Fibroblast of lung (primary cell): Measurements from ENCODE around the gene IL1RN. TPM values are rescaled to one million over a fixed set of nuclear protein-coding genes. Genes with fewer than 3 reads are reported as not detected.

ENCODE experiments used
- DNase-seq, 2 donors: peaks; one replicate each; pipeline versions ENCODE4 v3.0.0 to v3.0.0-alpha.2; 2010; ENCODE audit warnings: low read depth in 2 of 2
- H2AFZ ChIP-seq: 2 replicates; pipeline ENCODE4 v1.5.1; 2012; ENCODE audit warnings: low read length, control low read depth, inconsistent platforms
- H3K27ac ChIP-seq: 2 replicates; pipeline ENCODE4 v1.5.1; 2011; ENCODE audit warnings: low read length, control low read depth; ENCODE audit not compliant: insufficient read depth
- H3K27me3 ChIP-seq: 2 replicates; pipeline ENCODE4 v1.5.1; 2011; ENCODE audit warnings: mild to moderate bottlenecking, low read length; ENCODE audit not compliant: control insufficient read depth, insufficient read depth
- H3K36me3 ChIP-seq: 2 replicates; pipeline ENCODE4 v1.5.1; 2011; ENCODE audit warnings: low read length; ENCODE audit not compliant: control insufficient read depth, insufficient read depth
- H3K4me1 ChIP-seq: 2 replicates; pipeline ENCODE4 v1.5.1; 2011; ENCODE audit warnings: low read length; ENCODE audit not compliant: control insufficient read depth, insufficient read depth; ENCODE audit errors: extremely low read depth
- H3K4me2 ChIP-seq: 2 replicates; pipeline ENCODE4 v1.5.1; 2011; ENCODE audit warnings: low read length, control low read depth; ENCODE audit not compliant: insufficient read depth; ENCODE audit errors: extremely low read depth
- H3K4me3 ChIP-seq, 4 experiments: fragments of 200-600 bp in 1 of 4; sonication (generic) in 1 of 4; replicated peaks in 1 of 4; 2 replicates each; pipeline ENCODE4 v1.5.1; 2011 to 2016; ENCODE audit warnings: low read length in 4 of 4, low read depth in 3 of 4, mild to moderate bottlenecking in 3 of 4, control low read depth in 2 of 4, inconsistent platforms in 1 of 4, mixed read lengths in 1 of 4; ENCODE audit not compliant: insufficient read depth in 1 of 4; ENCODE audit errors: control extremely low read depth in 1 of 4
- H3K79me2 ChIP-seq: 2 replicates; pipeline ENCODE4 v1.5.1; 2012; ENCODE audit warnings: mild to moderate bottlenecking, low read length, inconsistent platforms; ENCODE audit not compliant: control insufficient read depth, insufficient read depth
- H3K9ac ChIP-seq: 2 replicates; pipeline ENCODE4 v1.5.1; 2011; ENCODE audit warnings: mild to moderate bottlenecking, low read length, control low read depth; ENCODE audit not compliant: insufficient read depth
- H3K9me3 ChIP-seq: 2 replicates; pipeline ENCODE4 v1.5.1; 2012; ENCODE audit warnings: low read depth, low read length; ENCODE audit not compliant: control insufficient read depth, insufficient read depth
- H4K20me1 ChIP-seq: 2 replicates; pipeline ENCODE4 v1.5.1; 2011; ENCODE audit warnings: low read length; ENCODE audit not compliant: control insufficient read depth, insufficient read depth; ENCODE audit errors: extremely low read depth
- EZH2 ChIP-seq: IDR thresholded peaks from 2 replicates; pipeline ENCODE4 v1.5.1; 2012; ENCODE audit warnings: low read length, control low read depth, mild to moderate bottlenecking; ENCODE audit errors: missing control alignments
- polyA plus RNA-seq, 2 donors: library from polyadenylated mRNA; depleted of rRNA in 1 of 2; stranded (reverse) in 1 of 2; unstranded in 1 of 2; fragments of >200 nt; gene quantifications; 2 replicates each; pipeline ENCODE4 v1.2.1, GENCODE V29; 2011 to 2012; ENCODE audit warnings: missing spikeins in 1 of 2
- total RNA-seq: library from RNA; depleted of rRNA; stranded (reverse); fragments of >200 nt; gene quantifications from 2 replicates; pipeline ENCODE4 v1.2.1, GENCODE V29; 2014
- TF ChIP-seq, protein P1 (sequence below), 2 donors: IDR thresholded peaks in 1 of 2; conservative IDR thresholded peaks in 1 of 2; 1 replicate in 1 of 2; 2 replicates in 1 of 2; pipeline ENCODE4 v1.5.1; 2011 to 2012; ENCODE audit warnings: low read length in 2 of 2, control low read depth in 1 of 2, inconsistent platforms in 1 of 2, low read depth in 1 of 2, mild to moderate bottlenecking in 1 of 2

The IL1RN gene
- total and polyA plus RNA-seq, 2 donors (not counting 1 experiment from before 2014, with no cell fraction given) = 0.06 TPM; not detected in 1

DNA sequence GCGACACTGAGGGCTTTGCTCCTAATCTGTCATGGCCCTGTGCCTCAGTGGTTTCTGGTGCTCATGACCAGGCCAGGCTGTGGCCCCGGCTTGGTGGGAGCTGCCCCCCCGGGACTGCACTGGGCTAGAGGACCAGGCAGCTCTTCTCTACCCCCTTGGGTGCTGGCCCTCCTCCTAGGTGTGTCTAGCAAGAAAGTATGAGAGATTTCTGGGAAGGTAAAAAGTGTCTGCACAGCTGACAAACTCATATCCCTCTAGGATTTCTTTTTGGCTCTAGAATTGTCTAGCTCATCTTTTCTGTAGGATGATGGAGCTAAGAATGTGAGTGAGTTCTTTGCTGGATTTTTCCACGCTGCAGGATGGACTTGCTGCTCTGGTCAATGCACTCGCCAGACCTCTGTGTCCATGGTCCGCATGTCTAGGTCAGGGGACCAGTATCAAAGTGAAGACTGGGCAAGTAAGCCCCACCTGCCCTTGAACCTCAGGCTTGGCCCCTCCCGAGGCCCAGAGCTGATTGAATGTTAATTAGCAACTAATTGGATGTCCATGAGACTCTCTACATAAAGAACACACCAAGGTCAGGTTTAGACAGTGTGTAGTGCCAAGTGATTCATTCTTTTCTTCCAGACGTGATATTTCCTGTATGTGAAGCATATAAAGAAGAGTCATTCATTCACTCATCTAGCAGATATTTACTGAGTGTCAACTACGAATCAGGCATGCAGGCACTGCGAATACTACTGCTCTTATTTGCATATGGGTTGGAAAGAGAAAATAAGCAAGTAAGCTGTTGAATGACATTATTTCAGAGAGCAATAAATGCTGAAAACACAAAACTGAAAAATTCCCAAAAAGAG, 30.7 kb downstream of the IL1RN start:
- peak overlapping the region; percentile 6 to 63 (median 32) for H3K4me3 ChIP-seq
- H2AFZ ChIP-seq = peak overlapping the region; percentile 72

DNA sequence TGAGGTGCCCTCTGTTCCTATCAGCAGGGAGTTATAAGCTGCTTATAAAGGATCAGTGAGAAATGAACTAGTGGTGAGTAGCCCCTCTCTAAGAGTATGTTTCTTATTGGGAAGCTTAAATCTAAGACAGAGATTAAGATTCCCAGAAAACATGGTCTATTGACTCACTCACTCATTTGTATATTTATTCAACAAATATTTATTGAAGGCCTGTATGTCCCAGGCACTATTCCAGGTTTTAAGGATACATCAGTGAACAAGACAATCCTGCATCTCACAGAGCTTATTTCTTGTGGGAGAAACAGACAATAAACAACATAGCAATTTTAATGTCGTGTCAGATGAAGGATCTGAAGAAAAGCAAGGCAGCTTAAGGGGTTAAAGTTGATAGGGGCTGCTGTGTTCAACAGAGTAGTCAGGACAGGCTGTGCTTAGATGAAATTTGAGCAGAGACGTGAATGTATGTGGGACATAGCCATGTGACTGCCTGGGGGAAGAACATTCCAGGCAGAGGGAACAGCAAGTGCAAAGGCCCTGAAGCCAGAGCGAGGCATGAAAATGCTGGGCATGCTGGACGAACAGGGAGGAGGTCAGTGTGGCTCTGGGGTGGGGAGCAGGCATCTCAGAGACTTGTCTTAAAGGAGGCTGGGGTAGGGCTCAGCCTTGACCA, 31.6 kb downstream of the IL1RN start:
- Histone ChIP-seq H4K20me1 (no peaks in the 10 kb centered on the region), H3K27me3 (no peaks in the 10 kb centered on the region), H3K4me1 (peaks cover 5% of the 10 kb centered on the region), H3K79me2 (no peaks in the 10 kb centered on the region), H2AFZ (no peak overlapping the region), H3K27ac (peak overlapping the region; percentile 23), H3K4me2 (no peak overlapping the region), H3K9me3 (no peaks in the 10 kb centered on the region), H3K9ac (no peak overlapping the region), H3K36me3 (no peaks in the 10 kb centered on the region), H3K4me3 (peak overlapping the region in 1 of 4 experiments; percentile 63)
- DNase-seq = peak; percentile 29 to 92
- TF ChIP-seq, protein P1, sequence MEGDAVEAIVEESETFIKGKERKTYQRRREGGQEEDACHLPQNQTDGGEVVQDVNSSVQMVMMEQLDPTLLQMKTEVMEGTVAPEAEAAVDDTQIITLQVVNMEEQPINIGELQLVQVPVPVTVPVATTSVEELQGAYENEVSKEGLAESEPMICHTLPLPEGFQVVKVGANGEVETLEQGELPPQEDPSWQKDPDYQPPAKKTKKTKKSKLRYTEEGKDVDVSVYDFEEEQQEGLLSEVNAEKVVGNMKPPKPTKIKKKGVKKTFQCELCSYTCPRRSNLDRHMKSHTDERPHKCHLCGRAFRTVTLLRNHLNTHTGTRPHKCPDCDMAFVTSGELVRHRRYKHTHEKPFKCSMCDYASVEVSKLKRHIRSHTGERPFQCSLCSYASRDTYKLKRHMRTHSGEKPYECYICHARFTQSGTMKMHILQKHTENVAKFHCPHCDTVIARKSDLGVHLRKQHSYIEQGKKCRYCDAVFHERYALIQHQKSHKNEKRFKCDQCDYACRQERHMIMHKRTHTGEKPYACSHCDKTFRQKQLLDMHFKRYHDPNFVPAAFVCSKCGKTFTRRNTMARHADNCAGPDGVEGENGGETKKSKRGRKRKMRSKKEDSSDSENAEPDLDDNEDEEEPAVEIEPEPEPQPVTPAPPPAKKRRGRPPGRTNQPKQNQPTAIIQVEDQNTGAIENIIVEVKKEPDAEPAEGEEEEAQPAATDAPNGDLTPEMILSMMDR (conservative IDR thresholded peaks at IDR 0.05 in 1 of 2, IDR thresholded peaks at IDR 0.05 in 1 of 2; ENCODE audit: low read depth in 1 of 2, low read length in 2 of 2) = no peak
- no peak for TF ChIP-seq EZH2

More for the DNA sequence above, 30.7 kb downstream of the IL1RN start:
- H3K36me3 ChIP-seq = no peaks in the 10 kb centered on the region
- no peaks in the 10 kb centered on the region for H4K20me1 ChIP-seq
- TF ChIP-seq EZH2 = no peak
- TF ChIP-seq, protein P1 (conservative IDR thresholded peaks at IDR 0.05 in 1 of 2, IDR thresholded peaks at IDR 0.05 in 1 of 2; ENCODE audit: low read depth in 1 of 2, low read length in 2 of 2) = no peak
- H3K27me3 ChIP-seq = no peaks in the 10 kb centered on the region
- peaks cover 5% of the 10 kb centered on the region for H3K4me1 ChIP-seq
- H3K79me2 ChIP-seq = no peaks in the 10 kb centered on the region
- DNase-seq = peak; percentile 40 to 74
- peak overlapping the region; percentile 23 for H3K27ac ChIP-seq
- peak overlapping the region; percentile 23 for H3K4me2 ChIP-seq
- no peaks in the 10 kb centered on the region for H3K9me3 ChIP-seq
- H3K9ac ChIP-seq = no peak overlapping the region

DNA sequence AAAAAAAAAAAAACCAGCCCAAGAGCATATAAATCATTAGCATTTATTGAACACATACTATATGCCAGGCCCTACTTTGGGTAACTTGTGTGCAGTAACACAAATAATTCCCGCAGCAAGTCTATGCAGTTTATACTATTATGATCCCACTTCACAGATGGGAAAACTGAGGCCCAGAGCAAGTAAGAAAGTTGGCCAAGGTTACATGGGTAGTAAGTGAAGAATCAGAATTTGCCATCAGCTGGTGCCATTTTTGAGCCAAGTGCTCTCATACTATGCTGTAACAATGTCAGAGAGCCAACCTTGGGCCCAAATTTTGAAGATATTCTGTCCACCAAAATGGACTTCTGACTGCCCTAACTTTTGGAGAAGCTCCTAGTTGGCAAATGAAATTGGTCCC, 32.9 kb downstream of the IL1RN start:
- DNase-seq = no peak
- H2AFZ ChIP-seq = no peak overlapping the region
- TF ChIP-seq, protein P1 (conservative IDR thresholded peaks at IDR 0.05 in 1 of 2, IDR thresholded peaks at IDR 0.05 in 1 of 2; ENCODE audit: low read depth in 1 of 2, low read length in 2 of 2) = no peak
- TF ChIP-seq EZH2 = no peak

More for the DNA sequence above, 32.9 kb downstream of the IL1RN start:
- H3K79me2 ChIP-seq = no peaks in the 10 kb centered on the region
- H3K4me1 ChIP-seq = peaks cover 5% of the 10 kb centered on the region
- H4K20me1 ChIP-seq = no peaks in the 10 kb centered on the region
- H3K9me3 ChIP-seq = no peaks in the 10 kb centered on the region
- no peaks in the 10 kb centered on the region for H3K27me3 ChIP-seq
- H3K4me3 ChIP-seq = no peak overlapping the region
- no peak overlapping the region for H3K27ac ChIP-seq
- no peaks in the 10 kb centered on the region for H3K36me3 ChIP-seq
- no peak overlapping the region for H3K9ac ChIP-seq
- no peak overlapping the region for H3K4me2 ChIP-seq
